ENCODE data around the gene PARP11.
A peak's percentile ranks its signal among the peaks of the same experiment; 100 is the strongest.

Gene PARP11, protein sequence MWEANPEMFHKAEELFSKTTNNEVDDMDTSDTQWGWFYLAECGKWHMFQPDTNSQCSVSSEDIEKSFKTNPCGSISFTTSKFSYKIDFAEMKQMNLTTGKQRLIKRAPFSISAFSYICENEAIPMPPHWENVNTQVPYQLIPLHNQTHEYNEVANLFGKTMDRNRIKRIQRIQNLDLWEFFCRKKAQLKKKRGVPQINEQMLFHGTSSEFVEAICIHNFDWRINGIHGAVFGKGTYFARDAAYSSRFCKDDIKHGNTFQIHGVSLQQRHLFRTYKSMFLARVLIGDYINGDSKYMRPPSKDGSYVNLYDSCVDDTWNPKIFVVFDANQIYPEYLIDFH

DNA sequence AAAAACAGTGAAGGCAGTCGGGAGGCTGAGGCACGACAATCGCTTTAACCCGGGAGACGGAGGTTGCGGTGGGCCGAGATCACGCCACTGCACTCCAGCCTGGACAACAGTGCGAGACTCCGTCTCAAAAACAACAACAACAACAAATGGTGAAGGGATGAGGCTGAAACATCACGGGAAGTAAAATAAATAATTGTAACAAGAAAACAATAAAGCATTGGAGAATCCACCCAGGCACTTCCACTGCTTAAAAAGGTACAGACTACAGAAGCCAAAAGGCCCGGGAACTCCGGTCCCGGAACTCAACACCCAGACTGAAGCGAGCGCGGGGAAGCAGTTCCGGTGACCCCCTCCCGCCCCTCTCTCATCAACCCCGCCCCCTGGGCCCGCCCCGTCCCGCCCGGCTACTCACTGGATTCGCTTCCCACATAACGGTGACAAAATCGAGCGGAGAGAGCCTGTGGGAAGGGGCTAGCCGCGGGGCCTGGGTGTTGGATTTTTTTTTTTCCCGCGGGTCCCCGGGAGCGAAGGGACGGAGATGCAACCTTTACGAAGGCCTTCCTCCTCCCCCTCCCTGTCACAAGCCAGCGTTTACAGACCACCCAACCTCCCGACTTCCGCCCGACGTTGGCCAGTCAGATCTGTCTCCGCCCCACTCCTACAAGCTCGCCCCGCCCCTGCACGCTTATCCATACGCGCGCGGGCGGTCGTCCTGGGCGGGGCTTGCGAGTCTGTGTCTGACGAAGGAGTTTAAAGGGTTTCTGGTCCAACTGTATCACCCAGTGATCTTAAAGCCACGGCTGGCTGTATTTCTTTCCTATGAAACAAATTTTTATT is at the start of gene PARP11:
Gene PARP11 (minus strand): TSS at position 600 of the 837 bp plus-strand sequence. CDS start 170 bp downstream, at position 430.
- peak; percentile 98 for DNase-seq

DNA sequence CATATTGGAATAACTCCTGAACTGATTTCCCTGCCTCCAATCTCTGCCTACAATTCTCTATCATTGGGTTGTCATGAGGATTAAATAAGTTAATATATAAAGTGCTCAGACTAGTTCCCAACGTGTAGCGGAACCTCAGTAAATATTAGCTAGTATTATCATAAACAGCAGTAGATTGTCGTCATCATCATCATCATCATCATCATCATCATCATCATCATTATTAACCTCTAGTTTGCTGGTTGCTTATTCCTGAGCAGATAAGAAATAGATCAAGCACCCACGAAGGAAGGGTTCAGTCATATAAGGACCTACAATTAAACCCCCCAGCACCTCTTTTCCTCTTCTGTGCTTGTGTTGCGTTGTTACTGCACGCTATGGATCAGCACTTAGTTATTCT is 48.8 kb upstream of the PARP11 start:
- DNase-seq, result no peak

DNA sequence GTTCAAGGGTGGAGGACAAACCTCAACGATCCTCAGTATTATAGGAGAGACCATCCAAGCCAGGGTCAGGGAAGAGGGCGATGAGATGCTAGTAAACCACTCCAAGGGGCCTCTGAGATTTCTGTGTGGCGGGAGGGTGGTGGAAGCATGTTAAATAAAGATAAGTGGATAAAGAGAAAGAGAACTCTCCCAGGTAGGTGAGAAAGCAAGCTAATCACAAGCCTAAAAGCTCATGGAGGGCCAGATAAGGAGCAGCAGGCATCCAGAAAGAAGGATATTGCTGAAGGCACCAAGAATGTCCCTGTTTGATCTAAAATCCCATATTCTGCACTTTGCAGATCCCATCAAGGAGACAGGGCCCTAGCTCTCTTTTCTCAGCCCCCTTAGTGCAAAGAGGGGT is 48.3 kb upstream of the PARP11 start:
- no peak for DNase-seq

DNA sequence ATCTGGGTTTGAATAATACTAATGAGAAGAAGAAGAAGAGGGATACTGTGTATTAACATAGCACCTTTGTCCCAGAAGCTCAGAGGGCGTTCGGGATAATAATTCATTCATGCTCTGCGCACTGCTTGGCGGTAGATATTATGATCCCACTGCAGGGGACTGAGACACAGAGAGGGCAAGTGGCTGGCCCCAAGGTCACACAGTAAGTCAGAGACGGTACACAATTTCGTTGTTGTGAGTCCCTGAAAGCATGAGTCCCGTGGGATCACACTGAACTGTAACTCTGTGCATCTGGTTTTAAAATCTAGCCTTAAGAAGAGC is 47.9 kb upstream of the PARP11 start:
- no peak for DNase-seq

DNA sequence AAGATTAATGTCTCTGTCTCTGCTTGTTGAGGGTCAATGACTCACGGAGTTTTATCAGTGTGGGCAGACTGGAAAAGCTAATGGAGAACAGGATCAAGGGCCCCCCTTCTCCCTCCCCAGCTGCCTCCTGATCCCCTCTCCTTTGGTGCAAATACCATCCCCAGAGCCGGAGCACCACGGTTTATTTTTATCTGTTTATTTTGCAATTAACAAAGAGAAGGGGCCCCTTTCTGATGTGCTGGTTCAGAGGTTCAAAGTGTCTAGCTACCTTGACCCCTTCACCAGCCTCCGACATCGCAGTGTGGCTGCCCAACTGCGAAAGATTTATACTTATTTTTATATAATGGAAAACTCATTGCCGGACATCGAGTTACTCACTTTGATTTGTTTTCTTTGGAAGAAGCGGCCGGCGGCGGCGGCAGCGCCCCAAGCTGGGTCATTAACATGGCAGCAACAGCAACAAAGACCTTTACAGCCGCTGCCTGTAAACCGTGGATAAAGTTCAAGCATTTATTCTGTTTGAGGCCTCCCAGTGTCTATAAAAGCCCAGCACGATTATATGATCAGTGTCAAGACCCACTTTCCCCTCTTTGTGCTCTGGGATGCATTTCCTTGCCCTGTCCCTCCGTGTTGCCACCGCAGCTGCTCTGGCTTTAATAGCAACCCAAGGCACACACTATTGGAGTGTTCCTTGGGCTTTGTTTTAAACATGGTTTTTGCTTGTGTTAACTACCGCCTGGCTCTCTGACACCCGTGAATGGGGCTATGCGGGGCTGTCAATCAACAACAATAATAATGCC is 47.4 kb upstream of the PARP11 start:
- no peak for DNase-seq

DNA sequence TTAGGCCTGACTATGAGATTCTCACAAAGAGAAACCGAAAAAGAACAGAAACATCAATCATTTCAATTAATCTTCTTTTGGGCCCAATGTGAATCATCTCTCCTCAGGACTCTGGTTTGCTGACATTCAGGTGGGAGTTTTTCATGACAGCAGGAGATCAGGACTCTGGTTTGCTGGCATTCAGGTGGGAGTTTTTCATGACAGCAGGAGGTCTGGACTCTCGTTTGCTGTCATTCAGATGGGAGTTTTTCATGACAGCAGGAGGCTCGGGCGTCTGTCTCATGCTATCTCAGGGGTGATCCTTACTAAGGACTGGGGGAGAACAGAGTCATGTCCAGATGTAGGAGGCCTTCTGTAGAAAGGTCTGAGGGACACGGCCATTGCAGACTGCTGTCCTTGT is 40.1 kb upstream of the PARP11 start:
- no peak for DNase-seq

DNA sequence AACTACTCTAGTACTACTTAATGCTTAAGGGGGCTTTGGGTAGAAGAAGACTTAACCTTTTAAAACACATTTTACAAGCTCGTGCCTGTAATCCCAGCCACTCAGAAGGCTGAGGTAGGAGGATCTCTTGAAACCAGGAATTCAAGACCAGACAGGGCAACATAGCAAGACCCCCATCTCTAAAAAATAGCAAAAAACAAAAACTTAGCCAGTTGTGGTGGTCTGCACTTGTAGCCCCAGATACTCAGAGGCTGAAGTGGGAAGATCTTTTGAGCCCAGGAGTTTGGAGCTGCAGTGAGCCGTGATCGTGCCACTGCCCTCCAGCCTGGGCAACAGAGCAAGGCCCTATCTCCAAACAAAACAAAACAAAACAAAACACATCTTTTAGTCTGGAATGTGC is 39.7 kb upstream of the PARP11 start:
- no peak for DNase-seq

DNA sequence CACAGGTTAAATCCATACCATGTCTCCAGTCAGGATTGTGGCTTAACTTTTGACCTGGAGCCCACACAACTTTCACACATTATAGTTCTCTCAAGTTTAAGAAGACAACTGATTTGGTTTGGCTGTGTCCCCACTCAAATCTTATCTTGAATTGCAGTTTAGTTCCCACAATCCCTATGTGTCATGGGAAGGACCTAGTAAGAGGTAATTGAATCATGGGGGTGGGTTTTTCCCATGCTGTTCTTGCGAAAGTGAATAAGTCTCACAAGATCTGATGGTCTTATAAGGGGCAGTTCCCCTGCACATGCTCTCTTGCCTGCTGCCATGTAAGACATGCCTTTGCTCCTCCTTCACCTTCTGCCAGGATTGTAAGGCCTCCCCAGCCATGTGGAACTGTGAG is 38.2 kb upstream of the PARP11 start:
- no peak for DNase-seq

DNA sequence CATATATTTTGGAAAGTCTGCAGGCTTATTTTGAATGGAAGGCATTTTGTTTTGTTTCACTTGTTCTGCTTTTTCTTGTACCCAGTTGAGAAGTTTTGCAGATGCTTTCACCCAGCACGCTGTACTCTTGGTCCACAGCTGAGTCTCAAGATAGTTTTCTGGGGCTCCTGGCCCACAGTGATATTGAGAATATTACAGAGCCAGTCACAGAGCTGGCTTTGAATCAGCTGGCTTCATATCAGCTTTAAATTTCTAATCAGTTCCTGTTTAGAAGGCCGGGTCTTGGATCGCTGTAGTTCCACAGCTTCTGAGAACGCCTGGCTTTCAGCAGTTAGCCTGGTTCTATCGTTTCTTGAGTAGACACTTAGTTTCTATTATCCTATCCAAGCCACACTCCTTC is 32.5 kb upstream of the PARP11 start:
- DNase-seq, result no peak

DNA sequence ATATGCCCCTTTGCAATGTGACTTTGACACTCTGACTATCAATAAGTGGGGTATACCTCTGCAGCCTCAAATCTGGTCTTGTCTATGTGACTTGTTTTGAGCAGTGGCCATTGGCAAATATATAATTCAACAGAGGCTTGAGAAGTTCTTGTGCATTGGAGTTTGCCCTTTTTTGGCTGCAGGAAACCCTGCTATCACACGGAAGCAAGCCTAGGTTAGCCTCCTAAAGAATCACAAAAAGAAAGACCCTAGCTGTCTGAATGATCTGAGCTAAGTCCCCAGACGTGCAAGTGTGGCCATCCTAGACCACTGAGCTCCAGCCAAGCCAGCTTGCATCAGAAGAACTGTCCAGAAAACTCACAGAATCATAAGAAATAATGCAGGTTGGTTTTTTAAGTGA is 31.8 kb upstream of the PARP11 start:
- DNase-seq, result no peak

DNA sequence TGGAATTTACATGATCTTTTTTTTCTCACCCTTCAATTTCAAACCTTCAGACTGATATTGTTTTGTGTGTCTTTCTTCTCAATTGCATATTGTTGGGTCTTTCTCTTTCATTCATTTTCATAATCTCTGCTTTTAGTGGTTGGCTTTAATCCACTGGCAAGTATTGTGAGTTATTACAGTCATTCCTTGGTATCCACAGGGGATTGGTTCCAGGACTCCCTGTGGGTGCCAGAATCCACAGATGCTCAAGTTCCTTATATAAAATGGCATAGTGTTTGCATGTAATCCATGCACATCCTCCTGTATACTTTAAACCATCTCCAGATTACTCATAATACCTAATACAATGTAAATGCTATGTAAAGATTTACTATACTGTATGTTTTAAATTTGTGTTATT is 29.7 kb upstream of the PARP11 start:
- DNase-seq, result no peak

DNA sequence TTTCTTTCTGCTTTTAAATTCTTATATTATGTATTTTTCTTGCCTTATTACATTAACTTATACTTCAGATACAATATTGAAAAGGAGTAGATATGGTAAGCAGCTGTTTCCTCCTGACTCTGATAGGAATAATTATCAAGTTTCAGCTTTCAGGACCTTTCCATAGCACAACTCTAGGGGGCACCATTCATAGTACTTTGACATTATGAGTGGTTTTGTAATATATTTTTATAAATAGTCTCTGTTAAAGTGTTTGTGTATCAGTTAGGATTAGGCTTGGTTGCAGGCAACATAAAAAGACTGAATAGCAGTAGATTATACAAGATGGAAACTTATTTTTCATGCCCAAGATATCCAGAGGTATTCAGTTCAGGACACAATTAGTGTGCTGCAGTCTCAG is 27.9 kb upstream of the PARP11 start:
- DNase-seq, result no peak

DNA sequence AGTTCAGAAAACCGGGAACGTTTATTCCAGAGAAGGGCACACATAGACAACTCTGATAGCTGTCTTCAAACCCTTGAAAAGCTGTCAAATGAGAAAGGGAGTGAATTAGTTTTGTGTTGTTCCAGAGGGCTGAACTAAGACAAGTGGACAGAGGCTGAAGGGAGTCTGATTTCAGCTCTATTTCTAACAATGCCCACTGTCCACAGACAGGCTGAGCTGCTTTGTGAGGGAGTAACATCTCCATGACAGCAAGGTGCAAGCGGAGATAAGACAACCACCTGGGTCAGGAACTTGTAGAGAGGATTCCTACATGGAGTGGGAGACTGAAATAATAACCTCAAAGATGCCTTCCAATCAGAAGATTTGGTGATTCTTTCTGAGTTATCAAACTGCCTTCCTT is 25.6 kb upstream of the PARP11 start:
- no peak for DNase-seq

DNA sequence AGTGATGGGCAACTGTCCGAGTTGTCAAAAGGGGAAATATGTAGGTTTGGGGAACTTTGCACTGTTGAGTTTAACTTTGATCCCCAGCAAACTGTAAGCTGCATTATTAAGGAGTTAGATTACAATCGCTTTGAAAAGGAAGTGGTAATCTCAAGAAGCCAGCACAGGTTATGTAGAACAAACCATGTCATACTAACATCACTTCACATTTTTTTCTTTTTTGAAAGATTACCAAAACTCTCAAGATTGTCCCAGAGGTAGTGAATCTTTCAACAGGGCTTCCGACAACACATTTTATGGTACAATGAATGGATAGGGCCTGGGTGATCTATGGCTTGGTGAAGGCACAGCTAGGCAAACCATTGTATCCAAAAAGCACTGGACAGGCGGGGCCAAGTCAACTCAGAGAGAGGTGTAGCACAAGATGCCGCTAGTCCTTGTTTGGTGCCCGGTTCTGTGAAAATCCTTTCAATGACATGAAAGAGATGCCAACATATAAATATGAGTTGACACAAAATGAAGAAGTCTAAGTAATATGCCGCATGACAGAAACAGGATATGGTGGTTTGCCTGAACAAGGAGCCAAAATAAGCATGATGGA is 24.3 kb upstream of the PARP11 start:
- no peak for DNase-seq

DNA sequence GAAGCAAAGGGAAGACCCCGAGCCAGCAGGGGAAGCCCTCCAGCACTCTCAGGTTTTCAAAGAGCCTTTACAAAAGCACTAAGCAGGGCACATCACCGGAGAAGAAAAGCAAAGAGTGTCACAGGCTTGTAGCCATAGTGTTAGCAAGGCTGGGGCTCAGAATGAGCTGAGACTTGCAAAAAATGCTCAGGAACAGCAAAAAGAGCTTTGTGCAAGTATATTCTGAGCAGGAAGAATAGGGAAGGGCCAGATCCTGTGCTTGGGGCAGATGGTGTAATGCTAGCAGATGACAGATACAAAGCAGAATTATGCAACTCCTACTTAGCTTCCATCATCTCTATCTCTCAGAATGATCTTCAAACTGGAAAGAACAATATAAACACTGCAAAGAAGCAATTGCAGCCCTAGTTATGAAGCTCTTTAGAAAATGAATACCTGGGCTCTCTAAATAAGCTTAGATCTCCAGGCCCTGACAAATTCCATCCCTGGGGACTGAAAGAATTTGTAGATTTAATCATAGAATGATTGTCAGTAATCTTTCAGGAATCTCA is 23.7 kb upstream of the PARP11 start:
- DNase-seq, result no peak

DNA sequence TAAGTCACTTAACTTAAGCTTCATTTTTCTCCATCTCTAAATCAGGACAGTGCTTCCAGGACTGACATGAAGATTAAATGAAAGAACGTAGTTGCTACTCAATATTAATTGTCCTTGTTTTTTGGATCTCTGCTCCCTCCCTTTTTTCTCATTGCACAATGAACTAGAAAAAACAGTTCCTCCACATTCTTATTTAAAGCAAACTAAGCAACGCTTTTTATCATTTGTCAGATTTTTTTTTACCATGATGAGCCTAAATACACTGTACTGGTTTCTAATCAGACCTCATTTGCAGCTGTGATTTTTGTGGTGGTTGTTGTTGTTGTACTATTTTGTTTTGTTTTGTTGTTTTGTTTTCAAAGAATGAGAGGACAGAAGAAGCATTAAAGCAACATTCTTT is 23.2 kb upstream of the PARP11 start:
- DNase-seq, result no peak

DNA sequence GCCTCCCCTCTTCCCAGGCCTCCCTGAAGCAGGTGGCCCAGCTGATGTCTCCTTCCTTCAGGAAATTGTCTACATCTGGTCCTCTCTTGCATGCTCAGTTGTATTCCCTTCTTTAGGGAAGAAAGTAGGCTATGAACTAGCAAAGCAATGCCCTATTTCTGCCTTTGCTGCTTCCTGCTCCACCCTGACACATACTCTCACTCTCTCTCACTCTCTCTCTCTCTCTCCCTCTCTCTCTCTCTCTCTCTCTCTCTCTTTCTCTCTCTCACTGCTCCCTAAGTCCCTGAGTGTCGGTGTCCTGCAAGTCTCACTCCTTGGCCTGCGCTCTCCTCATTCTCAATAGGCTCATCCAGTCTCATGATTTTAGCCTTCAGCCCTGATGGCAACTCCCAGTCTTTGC is 19.4 kb upstream of the PARP11 start:
- DNase-seq, result no peak

DNA sequence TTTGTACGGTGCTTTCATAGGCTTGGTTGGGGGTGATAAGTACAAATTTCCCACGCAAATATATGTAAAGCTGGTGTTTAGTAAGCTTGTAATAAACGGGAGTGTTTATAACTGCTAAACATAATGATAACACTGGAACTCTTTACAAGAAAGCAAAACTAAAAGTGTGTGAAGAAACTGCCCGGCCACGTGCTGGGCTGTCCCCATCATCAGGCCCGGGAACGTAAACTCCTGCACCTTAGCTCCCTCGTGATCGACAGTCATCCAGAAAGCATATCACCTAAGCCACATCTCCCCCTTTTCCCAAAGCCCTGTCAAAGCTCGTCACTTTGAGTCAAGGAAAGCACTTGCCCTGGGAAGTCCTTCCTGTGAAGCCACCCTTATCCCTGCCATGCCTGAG is 18.0 kb upstream of the PARP11 start:
- DNase-seq, result no peak

DNA sequence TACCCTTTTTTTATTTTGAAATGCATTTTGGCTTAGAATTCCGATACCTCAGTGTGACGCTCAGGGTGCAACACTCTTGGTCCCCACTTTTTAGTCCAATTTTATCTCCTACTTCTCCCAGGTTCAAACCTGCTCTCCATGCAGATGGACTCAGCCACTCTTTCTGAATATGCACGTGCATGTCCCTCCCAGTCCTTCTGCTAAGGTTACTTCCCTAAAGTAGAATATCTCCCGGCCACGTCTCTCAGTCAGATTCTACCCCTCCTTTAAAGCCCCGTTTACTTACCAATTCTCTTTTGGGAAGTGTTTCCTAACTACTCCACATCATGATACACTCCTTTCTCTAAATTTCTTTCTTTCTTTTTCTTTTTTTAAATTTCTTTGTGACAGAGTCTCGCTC is 15.5 kb upstream of the PARP11 start:
- DNase-seq, result no peak

DNA sequence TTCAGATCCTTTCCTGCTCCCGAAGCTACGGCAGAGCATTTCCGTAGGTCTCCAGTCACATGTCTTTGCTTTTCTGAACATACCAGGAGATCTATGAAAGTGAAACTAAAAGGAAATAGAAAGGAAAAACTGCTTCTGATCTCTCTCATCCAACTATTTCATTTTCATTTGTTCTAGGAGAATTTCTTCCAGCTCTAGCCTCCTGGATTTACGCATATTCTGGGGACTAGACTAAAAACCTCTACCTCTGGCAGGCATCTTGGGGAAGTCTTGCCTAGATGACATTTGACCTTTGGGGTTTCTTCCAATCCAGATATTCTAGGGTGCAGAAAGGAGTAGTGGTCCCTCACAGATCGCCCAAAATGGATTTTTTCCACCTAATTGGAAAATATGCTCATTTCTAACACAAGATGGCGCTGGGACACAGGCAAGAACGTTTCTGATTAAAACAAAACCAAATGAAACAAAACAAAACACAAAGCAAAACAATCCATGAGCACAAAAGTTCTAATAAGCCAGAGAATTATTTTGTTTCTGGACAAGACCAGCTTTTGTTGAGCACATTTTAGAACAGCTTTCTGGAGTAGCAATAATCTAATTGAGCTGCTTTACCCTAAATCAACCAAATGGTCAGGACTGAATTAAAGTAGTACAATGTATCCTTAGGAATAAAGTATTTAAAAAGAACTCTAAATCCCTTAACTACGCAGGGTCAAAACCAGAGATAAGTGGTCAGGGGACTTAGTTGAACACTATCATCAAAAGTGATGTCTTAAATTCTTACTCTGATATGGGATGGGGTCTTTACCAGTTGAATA is 12.3 kb upstream of the PARP11 start:
- no peak for DNase-seq

DNA sequence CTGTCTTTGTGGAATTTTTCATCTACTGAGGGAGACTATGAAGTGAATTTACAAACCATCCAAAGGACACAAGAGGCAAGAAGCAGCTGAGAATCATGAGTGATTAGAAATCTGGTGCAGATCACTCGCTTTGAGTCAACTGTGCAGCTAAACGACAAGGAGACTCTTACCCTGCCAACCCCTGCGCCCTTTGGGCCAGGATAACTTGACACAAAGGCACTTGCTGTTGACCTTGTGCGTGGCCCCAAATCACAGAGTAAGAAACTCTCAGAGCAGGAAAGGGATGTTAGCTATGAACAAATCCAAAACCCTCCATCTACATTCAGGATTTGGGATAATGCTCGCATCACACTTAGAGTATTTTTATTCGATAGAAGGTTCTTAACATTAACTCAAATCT is 11.5 kb upstream of the PARP11 start:
- DNase-seq, result no peak

DNA sequence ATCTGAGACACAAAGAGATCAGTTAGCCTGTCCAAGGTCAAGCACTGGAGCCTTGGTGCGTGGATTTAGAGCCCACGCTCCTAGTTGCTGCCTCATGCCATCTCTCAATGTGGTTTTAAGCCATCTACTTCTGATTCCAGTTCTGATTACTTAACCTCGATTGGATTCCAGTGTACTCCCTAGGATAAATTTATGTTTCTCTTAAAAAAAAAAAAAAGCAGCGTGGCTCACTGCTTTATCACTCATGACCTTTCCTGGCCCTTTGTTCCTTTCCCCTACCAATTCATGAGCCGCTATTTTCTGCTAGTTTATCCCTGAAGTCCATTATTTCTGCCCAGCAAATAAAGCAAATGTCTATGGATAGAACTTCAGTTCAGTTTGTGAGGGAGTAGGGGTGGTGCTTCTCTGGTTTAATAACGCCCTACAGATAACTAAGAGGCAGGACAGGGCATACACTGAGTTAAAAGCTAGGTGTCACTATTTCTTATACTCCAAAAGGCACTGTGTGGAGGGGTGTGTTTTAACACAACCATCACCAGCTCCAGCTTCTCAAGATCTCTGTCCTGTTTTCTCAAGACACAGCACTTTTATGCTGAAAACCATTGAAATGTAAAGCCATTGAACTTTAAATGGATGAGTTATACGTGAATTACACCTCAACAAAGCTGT is 9.8 kb upstream of the PARP11 start:
- no peak for DNase-seq
